NB4 (cell line): Measurements from ENCODE around the gene VSIG10L.

Source experiments
- CTCF ChIP-seq: IDR thresholded peaks from one replicate; pipeline ENCODE4 v1.5.1; 2012; ENCODE audit warnings: low read depth, low read length
- MAX ChIP-seq: IDR thresholded peaks from 2 replicates; pipeline ENCODE4 v1.6.1; 2011; ENCODE audit warnings: low read depth, low read length
- MYC ChIP-seq: IDR thresholded peaks from 2 replicates; pipeline ENCODE4 v1.6.1; 2011; ENCODE audit warnings: low read depth, low read length
- POLR2A ChIP-seq: IDR thresholded peaks from 2 replicates; pipeline ENCODE4 v1.6.1; 2011; ENCODE audit warnings: mild to moderate bottlenecking; ENCODE audit not compliant: insufficient read length; ENCODE audit errors: extremely low read depth

- no peak for TF ChIP-seq CTCF
- TF ChIP-seq MYC, result no peak
- no peak for TF ChIP-seq POLR2A
- no peak for TF ChIP-seq MAX
Observed at GRCh38 chr19:51377422-51377821, 35.5 kb upstream of the VSIG10L start.
